HG02970 (cell line): ENCODE measurements around the gene ABCA7.

Experiments
- ATAC-seq: cut with Tn5 transposase; IDR thresholded peaks from one replicate; pipeline ENCODE4 v1.9.1; 2021; ENCODE audit warnings: mild to moderate bottlenecking, moderate library complexity, moderate number of reproducible peaks; ENCODE audit not compliant: unreplicated experiment, low FRiP score

ABCA7 gene

DNA sequence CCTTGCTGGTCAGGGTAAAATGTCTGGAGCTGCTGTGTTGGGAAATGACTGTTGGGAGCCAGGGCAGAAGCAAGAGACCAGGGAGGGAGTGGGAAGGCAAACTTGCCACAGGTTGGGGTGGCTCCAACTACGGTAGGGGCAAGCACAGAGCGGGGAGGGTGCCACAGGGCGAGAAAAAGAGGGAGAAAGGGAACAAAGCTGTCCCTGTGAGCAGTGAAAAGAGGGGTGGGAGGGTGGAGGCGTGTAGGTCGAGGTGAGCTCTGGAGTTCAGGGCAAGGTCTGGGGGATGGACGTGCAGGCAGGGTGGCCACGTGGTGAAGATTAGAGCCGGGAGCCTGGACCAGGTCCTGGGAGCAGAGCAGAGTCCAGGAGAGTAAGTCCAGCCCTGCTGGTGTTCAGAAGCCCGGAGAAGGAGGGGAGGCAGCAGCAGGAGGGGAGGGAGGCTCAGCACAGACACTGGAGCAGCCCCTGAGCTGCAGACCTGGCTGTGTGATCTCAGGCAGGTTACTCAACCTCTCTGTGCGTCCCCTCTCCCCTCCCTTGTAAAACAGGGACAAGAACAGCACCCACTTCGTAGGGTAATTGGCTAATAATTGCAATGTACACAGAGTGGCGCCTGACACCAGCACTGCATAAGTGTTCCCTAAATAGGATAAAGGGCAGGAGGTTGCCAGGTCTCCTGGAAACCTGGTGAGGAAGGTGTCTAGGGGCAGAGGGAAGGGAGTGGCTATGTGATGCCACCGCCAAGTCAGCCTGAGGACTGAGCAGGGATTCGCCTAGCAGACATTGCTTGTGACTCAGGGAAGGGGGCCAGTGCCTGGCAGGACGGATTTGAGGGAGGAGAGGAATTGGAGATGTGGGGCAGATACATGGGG, 58.5 kb downstream of the ABCA7 start:
- no peak for ATAC-seq

DNA sequence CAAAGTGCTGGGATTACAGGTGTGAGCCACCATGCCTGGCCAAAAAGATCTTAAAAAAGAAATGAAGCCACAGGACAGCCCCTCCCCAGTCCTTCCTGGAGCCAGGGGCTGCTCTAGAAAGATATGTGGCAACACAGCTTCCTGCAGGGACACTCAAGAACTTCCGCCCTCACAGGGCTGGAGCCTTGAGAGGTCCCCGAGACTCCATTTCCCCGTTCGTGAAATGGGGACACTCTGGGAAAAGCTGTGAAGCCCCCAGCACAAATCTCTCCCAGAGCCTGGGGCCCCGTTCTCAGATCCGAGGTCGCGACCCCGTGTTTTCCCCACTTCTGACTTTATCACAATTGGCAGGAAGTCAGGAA, 61.4 kb downstream of the ABCA7 start:
- no peak for ATAC-seq

DNA sequence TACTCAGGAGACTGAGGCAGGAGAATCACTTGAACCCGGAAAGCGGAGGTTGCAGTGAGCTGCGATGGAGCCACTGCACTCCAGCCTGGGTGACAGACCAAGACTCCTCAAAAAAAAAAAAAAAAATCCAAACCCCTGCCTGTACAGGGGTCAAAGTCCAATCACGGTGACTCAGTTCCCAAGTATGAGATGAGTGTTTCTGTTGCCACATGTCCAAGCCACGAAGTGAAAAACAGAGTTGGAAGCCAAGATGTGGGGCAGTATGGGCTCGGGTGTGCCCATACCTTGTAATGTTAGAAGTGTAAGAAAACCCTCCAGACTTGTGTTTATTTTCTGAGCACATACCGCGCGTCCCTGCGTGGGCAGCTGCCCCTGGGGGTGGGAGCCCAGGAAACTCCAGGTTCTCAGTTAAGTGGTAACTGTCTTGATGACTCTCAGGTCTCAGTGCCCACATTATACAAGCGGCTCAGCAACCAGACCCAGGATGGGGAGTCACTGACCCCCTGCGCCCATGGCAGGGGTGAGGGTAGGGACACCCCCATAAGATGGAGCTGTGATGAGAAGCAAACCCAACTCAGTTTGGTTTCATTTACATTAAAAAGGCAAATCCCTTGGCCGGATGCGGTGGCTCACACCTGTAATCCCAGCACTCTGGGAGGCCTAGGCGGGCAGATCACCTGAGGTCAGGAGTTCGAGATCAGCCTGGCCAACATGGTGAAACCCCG, 62.7 kb downstream of the ABCA7 start:
- ATAC-seq: no peak

DNA sequence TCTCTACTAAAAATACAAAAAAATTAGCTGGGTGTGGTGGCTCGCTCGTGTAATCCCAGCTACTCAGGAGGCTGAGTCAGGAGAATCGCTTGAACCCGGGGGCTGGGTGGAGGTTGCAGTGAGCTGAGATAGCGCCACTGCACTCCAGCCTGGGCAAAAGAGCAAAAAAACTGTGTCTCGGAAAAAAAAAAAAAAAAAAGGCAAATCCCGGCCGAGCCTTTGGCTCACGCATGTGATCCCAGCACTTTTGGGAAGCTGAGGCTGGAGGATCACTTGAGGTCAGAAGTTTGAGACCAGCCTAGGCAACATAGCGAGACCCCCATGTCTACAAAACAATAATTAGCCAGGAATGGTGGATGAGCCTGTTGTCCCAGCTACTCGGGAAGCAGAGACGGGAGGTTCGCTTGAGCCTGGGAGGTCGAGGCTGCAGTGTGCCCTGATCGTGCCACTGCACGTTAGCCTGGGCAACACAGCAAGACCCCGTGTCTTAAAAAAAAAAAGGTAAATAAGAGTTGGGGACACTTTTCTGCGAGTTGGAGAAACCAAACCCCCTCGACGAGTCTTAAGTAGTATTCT, 63.3 kb downstream of the ABCA7 start:
- no peak for ATAC-seq

DNA sequence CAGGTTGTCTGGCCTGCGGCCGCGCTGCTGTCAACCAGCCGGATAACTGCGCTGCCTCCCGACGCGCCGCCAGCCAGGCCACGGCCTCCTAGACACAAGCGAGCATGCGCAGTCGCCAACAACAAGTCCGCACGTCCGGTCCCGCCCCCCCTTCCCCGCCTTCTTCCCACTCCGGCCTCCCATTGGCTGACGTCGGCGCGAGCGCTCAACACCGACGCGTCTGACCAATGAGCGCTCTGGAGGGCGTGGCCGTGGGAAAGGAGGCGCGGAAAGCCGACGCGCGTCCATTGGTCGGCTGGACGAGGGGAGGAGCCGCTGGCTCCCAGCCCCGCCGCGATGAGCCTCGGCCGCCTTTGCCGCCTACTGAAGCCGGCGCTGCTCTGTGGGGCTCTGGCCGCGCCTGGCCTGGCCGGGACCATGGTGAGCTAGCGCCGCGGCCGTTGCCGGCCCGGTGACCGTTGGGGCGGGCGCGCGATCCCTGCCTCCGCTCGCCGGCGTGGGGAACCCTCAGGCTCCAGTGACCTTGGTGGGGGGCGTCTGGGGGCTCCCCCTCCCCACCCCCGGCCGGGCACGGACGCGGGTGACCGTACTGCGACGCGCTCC, 63.9 kb downstream of the ABCA7 start, which contains the start of gene GPX4:
Gene GPX4 (plus strand): TSS at position 287 of the 603 bp plus-strand sequence. CDS start 50 bp downstream, at position 337.
- peak; percentile 72 for ATAC-seq

DNA sequence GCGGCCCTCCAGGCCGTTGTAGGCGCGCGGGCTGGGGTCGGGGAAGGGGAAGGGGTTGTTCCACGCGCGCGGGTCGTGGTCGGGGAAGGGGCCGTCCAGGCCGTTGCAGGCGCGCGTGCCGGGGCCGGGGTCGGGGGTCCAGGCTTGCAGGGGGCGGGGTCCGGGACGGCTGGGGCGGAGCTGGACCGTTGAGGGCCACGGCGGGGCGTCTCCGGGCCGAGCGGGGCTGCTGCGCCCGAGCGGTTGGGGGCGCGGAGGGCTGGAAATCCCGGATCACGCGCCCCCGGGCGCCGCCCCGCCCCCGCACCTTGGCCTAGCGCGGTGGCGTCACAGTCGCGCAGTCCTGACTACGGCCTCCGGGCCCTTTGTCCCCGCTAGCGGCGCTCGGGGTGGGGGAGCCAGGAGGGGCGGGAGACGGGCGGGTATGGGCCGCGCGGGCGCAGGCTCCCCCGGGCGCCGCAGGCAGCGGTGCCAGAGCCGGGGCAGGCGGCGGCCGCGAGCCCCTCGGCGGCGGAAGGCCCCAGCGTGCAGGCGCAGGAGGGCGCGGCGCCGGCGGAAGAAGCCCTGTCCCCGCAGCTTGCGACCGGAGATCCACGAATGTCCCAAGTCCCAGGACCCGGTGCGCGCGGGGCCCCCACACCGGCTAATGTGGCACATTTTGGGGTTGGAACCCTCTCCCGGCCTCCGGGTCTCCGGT, 64.6 kb downstream of the ABCA7 start:
- ATAC-seq: peak; percentile 26

DNA sequence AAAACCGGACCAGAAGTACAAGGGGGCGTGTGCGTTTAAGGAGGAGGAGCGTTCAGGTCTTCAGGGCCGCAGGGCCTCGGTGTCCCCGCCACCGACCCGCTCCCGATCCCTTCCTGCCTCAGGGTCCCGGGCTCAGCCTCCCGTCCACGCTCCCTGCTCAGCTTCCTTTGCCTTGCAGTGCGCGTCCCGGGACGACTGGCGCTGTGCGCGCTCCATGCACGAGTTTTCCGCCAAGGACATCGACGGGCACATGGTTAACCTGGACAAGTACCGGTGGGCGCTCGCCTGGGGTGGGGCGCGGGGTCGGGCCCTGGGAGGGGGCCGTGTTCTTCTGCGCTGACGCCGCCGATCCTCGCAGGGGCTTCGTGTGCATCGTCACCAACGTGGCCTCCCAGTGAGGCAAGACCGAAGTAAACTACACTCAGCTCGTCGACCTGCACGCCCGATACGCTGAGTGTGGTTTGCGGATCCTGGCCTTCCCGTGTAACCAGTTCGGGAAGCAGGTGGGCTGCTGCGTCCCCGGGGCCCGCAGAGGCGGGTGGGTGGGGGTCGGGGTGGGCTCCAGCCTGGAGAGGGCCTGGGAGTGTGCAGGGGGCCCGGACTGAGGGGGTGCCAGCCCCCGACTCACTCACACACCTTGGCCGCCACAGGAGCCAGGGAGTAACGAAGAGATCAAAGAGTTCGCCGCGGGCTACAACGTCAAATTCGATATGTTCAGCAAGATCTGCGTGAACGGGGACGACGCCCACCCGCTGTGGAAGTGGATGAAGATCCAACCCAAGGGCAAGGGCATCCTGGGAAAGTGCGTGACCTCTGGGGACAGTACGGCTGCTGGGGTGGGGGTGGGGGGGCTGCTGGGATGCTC, 65.3 kb downstream of the ABCA7 start:
- no peak for ATAC-seq

DNA sequence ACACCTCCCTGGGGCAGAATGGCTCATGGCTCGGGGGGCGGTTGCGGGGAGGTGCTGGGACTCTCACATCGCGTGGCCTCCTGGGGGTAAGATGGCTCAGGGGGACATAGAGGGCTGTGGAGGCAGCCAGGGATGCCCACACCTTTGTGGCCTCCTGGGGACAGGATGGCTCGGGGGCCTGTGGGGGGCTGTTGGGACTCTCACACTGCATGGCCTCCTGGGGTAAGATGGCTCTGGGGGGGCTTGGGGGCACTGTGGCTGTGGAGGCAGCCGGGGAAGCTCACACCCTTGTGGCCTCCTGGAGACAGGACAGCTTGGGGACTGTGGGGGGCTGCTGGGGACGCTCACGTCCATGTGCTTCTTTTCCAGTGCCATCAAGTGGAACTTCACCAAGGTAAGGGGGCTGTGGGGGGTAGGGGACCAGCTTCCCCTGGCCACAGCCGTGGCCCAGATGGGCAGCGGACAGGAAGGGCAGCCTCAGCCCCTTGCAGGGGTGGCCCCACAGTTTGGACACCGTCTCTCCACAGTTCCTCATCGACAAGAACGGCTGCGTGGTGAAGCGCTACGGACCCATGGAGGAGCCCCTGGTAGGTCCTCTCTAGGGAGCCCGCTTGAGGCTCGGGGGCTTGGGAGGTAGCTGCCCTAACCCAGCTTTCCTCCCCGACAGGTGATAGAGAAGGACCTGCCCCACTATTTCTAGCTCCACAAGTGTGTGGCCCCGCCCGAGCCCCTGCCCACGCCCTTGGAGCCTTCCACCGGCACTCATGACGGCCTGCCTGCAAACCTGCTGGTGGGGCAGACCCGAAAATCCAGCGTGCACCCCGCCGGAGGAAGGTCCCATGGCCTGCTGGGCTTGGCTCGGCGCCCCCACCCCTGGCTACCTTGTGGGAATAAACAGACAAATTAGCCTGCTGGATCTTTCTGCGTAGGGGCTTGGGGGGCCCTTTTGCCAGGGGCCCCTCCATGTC, 66.2 kb downstream of the ABCA7 start:
- ATAC-seq: no peak

DNA sequence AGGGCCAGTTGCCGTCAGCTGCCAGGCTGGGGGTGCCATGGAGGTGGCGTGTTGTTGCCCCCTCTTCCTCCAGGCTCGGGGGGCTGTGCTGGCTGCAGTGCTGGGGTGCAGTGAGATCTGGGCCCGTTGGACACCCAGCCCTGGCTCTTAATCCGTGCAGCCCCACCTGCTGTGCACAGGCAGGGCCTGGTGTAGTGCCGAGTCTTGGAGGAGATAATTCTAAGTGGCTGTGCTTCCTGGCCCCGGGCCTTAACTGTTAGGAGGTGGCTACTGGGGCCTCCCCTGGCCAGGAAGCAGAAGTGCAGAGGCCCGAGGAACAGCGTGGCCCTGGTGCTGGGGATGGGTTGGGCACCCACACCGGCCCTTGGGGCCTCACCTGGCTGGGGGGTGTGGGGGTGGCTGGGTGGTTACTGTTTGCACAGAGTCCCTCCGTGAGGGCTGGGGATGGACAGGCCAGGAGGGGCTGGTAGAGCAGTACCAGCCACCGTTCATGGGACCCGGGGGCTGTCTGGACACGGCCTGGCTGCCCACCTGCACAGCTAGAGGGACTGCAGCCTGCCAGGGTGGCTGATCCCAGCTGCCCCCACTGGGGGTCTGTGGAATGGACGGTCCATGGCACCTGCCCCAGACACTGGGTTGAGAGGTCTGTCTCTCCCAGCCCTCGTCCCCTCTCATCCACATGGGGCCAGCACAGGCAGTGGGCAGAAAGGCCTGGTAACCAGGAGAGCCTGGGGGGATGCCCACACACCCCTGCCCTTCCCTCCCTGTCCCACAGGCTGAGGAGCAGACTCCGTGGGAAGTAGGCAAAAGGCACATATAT, 67.1 kb downstream of the ABCA7 start:
- ATAC-seq: no peak

DNA sequence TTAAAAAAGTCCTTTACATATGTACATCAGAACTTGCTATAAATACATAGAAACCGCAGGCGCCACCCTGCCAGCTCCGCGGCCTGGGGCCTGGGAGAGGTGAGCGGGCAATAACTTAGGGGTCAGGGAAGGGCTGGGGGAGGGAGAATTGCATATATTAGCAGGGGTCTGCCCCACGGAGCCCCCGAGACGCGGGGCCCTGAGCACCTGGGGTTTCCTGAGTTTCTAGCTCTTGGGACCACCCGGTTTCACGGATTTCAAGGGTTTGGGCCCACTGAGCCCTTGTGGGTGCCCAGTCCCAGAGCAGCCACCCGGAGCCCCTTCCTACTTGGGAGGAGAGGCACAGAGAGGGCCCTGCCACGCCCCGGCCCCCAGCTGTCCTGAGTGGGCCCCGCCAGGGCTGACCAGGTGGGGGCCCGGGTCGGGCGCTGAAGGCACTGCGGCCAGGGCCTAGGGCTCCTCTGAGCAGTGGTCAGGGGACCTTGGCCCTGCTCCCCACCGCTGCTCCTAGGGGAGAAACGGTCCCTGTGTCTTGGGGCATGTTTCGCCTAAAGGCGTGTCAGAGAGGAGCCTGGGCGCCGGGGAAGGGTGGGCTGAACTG, 67.9 kb downstream of the ABCA7 start:
- no peak for ATAC-seq

DNA sequence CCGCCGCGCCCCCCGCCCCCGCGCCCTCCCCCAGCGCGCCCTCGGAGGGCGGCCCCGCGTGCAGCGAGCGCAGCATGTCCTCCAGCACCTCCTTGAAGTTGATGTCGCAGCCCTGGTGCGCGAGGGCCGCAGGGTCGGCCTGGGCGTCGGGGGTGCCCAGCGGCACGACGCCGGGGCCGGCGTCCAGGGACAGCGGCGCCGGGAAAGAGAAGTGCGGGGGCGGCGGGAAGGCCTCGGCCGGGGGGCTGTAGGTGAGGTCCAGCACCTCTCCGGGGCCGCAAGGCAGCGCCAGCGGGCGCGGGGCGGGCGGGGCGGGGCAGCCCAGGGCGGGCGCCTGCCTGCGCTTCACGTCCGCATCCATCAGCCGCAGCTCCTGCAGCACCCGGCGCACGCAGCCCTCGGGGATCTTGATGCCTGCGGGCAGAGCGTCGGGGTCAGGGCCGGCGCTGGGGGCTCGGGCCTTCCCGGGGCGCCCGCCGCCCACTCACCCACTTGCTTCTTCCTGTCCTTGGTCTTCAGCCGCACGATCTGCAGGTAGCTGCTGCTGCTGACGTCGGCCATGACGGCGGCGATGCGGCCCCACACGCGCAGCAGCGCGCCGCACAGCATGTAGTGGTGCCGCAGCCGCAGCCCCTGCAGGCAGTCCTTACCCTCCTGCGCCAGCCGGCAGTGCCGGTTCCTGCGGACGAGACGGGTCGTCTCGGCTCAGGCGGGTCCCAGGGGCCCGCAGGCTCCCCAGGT, 68.6 kb downstream of the ABCA7 start:
- no peak for ATAC-seq

DNA sequence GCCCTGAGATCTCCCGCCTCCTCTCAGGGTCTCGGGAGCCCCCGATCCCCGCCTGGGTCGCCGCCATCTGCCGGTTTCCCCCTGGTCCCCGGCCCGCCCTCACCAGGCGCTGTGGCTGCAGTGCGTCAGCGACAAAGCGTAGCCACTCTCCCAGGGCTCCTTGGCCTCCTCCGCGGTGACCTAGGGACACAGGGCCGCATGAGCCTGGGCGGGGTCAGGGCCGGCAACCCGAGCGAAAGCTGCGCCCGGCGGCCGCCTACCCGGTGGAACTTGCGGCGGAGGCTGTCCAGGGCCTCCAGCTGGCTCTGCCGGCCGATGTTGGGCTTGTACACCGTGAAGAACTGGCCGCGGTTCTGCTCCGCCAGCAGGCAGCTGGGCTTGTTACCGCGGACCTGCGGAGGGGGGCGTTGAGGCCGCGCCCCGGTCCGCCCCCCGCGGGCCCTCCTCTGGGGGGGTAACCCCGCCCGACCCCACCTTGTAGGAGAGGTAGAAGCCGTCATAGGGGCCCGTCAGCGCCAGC, 69.2 kb downstream of the ABCA7 start:
- no peak for ATAC-seq

DNA sequence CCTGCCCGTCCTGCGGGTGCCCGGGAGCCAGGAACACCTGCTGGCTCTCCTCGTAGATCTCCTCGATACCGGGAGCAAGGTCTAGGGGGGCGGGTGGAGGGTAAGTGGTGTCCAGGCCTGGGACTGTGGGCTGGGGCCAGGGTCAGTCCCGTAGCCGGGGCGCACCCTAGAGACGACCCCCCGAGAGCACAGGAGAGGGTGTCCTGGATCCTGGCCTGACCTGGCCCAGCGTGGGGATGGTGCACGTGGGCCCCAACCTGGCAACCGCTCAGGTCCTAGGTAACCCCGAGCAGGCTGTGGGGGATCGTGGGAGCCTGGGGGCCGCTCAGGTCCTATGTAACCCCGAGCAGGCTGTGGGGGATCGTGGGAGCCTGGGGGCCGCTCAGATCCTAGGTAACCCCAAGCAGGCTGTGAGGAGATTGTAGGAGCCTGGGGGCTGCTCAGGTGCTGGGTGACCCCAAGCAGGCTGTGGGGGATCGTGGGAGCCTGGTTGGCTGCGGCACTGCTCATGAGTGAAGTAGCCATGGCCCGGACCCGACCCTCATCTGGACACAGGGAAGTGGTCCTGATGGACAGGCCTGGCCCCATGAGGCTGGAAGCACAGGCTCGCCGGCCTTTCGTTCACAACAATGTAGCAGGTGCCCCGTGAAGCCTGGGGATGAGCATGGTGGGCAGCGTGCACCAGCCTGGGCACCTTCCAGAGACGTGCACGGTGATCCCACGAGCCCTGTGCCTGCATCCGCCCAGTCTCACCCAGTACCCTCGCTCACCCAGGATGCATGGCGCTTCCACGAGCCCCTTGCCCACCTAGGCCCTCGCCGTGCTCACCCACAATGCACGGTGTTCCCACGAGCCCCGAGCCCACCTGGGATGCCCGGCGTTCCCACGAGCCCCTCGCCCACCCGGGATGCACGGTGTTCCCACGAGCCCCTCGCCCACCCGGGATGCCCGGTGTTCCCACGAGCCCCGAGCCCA, 70.1 kb downstream of the ABCA7 start:
- ATAC-seq: no peak

DNA sequence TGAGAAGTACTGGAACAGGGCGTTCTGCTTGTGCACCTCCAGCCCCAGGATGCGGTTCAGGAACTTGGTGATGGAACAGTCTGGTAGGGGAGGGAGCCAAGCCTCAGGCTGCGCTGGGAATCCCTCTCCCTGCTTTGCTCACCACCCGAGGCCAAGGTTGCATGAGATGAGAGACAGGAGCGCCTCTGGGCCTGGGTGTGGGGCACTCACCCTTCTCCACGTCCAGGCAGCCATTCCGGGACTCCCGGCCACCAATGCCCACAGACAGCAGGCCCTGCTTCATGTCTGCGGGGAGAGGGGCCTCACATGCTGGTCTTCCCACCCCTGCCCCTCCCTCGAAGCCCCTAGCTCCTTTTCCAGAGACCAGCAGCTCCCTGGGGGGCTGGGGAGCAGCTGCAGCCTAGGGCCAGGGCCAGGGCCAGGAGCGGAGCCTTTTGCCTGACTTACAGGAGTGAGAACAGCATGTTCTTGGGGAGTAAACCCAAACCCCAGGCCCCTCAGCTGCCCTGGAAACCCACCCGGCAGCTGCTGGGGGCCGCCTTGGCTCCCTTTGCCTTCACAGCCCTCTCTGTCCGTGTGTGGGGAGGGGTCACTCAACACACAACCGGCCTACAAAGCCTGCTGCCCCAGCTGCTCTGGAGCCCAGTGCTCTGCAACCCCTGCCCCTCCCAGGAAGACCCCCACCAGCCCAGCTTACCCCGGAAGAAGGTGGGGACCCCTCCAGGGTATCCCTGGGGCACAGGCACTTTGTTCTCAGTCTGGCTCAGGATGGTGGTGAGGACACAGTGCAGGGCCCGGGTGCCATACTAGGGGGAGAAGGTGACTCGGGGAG, 71.1 kb downstream of the ABCA7 start:
- no peak for ATAC-seq
